GM18907 (cell line): Measurements from ENCODE around the gene HDAC9.
A peak's percentile ranks its signal among the peaks of the same experiment; 100 is the strongest.

Experiments used
- ATAC-seq: cut with Tn5 transposase; IDR thresholded peaks from one replicate; pipeline ENCODE4 v1.9.1; 2021; ENCODE audit warnings: mild to moderate bottlenecking, moderate library complexity; ENCODE audit not compliant: unreplicated experiment

The HDAC9 gene

DNA sequence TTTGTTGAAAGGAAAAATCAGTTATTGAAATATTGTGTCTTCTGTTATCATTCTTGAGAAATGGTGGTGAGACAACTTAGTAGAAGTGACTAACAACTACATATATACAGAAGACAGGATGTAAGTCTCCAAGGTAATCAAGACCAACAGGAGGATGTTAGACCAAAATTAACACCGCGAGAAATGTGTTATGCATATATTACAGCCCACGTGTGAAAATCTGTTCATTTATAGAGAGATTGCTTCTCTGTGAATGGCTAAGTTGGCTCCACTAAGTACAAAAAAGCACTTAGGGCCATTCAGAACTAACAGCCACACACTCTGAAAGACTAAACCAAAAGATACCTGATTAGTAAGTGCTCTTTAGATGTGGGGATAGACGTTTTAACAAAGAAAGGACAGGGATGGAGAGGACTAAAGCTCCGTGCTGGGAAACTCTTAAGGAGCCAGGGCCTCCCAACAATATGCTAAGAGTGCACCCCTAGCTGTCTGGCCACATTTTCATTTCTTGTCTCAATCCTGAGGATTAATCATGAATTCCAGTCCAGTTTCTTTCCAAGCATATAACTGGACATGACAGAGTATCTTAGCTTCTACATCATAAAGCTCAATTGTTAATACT is 26.5 kb downstream of the HDAC9 start:
- ATAC-seq, result peak; percentile 68

DNA sequence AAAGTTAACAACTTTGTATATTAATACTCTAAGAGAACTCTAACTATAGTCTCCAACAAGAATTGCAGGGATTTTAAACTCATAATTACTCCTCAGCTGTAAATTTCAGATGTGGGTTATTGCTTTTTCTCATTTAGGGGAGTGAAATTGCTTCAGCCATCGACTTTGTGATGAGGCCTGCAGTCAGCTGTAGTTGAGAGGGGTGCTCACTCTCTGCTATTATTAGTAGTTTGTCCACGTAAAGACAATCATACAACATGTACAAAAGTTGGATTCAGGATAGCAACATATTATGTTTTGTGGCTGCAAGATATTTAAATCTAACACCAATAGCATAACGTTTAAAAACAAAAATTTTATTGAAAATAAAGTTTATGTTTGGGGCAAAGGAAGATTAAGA is 28.7 kb downstream of the HDAC9 start:
- no peak for ATAC-seq

DNA sequence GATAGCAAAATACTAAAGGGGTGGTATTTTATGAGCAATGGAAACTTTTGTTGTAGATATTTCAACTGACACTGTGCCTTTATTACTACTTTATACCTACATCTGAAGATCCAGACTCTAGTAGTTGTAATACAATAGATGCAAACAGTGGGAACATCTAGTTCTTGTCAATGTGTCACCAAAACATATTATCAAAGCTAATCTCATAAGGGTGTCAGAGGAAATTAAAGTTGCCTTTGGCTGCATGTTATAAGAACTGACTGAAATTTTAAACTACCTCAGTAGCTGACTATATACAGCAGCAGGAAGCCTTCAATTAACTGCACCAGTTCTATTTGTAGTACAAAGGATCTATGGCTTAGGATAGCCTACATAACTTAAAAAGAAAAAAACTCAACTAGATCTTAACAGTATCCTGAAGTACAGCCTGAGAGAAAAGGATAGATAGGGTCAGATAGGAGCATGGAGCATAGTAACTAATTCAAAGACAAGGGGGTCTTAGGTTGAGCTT is 30.9 kb downstream of the HDAC9 start:
- ATAC-seq, result no peak

DNA sequence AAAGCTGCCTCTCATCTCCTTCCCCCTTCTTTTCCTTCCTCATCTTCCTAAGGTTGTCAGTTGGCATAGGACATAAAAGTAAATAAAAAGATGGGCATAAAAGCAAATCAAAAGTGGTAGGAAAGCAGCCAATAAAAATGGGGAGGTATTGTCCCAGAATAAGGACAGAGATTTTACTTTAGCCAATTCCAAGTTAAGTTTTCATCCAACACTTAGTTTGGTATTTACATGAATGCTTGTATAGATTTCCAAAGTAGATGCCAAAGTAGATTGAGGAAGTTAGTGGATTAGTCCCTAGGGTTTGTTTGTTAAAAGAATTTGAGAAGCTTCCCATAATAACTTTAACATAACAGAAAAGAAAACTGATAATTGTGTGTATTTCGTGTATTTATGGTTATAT is 33.7 kb downstream of the HDAC9 start:
- no peak for ATAC-seq

DNA sequence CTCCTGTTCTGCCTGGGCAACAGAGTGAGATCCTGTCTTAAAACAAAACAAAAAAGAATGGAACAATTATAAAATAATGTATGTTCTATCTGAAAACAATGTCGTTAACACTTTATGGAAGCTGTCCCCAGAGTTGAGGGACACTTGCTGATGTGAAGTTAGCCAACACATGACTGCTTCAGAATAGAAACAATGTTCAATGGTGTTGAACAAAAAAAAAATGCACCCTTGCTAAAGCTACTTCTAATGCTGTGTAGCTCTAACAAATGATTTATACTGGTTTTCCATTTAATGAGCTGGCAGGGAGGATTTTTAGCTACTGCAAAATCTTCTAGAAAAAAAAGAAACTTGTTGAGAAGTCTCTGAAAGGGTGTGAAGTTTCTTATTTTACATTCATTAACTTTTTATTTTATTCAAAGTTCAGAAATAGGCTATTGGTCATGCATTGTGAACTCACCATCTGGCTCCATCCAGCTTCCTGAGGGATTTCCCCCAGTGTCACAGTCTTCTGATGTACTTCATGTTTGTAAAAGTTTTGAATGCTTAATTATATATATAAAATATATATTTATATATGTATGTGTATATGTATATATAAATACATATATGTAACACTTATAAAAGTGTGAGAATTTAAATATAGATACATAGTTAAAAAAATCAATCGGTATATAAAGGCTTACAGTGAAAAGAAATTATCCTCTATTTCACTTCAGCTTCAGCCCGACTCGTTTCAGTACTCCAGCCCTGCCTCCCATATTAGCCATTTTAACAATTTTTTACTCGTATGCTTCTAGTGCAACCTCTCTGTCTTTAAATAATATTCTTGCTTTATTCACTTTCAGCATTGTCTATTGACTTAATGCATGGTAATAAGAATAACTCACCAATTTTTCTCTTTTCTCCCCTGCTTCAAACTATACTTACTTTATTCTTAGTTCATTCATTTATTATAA is 35.0 kb downstream of the HDAC9 start:
- peak; percentile 82 for ATAC-seq

DNA sequence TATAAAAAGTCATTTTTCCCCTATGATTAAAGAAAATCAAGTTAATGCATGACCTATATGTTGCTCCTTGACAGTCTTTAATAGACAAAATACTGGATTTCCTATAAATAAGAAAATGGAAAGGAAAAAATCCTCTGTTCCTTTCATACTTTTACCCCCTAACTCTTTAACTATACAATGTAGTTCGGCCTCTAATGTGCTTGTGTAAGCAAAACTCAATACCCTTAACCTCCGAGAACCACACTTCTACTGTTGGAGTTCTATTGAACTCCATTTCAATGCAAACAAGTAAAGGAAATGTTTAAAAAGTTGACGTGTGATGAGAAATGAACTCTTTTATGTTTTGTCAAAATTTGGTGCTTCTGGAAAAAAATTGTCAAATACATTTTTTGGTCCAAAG is 36.0 kb downstream of the HDAC9 start:
- no peak for ATAC-seq

DNA sequence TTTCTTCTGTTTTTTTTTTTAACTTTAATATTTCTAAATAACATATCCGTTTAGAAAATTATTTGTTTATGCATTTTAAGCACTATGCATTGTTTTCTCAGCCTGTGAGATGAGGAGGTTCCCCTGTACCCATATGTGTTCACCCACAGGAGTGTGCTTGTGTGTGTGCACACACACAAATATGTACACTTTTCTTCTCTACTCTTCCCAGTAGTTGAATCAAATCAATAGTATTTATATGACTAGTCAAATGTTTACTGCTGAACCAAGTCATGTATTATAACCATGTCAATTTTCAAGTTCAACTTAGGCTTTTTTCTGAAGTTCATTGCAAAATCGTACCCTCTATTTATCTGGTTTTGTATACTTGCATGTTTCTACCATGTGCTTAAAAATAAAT is 37.3 kb downstream of the HDAC9 start:
- peak; percentile 36 for ATAC-seq

DNA sequence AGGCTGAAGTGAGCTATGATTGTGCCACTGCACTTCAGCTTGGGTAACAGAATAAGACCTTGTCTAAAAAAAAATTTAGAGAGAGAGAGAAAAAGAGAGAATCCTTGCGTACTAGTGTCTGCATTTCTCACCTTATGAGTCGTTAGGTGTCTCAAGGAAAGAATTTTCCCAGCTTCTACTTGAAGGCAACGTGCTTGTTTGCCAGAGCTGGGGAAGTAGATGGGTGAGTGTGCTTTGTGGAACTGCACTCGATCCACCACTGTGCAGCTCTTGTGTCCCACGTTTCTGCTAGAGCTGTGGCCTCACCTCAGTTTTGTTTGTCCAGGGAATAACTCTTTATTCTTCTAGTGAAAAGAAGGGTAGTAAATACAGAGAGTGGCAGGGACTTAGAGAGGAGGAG is 38.9 kb downstream of the HDAC9 start:
- no peak for ATAC-seq

DNA sequence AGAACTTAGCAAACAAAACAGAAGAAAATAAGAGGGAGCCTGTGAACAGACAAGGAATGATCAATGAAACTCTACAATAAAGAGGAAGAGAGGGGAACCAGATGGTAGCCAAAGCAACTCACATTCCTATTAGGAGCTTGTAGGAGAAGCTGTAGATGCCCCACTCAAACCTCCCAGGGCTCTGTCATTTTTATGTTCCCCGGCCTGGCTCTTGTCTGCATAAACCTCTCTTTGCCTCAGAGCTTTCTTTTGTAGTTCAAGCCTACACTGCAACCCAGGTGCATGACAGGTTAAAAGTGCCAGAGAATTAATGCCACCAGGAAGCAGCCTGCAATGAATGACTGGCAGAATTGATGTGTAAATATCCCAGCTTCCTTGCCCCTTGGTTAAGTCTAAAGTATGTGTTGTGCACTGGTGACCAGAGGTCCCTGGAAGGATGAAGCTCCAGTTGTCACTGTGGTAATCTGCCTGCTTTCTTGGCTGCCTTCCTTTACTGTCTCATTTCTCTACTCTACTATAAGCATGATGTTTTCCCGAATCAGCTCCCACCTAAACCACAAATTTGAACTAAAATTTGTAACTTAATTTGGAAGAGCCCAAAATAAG is 40.4 kb downstream of the HDAC9 start:
- ATAC-seq, result no peak

DNA sequence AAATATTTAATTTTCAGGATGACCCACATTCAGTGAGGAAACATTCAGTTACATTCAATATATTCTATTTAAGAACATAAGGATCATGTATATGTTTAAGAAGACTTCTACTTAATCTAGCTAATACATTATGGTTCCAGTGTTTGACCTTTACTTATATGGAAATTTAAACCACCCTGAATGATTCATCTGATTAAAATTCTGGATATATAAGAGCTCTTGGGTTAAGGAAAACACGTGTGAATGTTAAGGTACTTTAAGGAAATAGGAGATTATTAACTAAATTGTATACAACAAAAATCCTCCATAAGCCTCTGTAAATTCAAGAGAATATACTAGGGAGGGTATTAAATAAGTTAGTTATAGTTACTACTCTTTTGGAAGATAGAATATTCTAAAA is 40.9 kb downstream of the HDAC9 start:
- ATAC-seq, result no peak

DNA sequence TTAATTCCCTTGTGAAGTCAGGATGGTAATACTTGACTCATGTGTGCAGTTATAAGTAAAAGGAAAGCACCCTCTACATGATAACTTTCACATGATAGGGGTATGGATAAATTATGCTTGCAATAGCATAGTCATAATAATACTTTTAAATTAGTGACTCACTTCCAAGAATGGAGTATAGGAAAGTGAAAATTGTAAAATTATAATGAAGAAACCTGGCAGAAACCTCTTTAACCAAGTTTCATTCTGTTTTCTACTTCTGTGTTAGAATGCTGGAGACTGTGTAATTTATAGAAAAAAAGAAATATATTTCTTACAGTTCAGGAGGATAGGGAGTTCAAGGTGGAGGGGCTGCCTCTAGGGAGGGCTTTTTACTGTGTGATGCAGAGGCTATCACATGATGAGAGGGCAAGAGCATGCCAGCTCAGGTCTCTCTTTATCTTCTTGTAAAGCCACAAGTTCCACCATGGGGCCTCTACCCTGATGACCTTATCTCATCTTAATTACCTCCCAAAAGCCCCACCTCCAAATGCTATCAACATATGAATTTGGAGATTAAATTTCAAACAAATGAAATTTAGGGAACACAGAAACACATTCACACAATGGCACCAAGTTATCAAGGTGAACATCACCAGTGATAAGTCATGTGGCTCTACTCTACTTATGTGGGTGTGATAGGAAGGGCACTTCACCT is 43.2 kb downstream of the HDAC9 start:
- peak; percentile 75 for ATAC-seq

DNA sequence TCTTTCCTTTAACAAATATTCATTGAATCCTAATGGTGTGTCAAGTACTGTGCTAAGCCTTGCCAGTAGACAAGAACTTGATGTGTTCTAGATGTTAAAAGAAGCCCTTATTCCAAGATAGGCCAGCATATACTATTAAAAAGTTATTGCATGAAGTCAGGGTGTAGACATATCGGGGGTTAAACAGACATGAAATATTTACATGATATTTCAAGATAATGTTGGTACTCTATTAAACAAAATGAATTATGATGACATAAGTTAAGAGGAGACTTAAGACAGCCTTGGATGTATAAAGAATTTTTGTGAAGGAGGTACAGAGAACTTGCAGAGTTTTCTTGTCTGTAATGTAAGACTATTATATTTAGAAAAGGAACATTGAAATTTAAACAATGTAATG is 44.8 kb downstream of the HDAC9 start:
- no peak for ATAC-seq

DNA sequence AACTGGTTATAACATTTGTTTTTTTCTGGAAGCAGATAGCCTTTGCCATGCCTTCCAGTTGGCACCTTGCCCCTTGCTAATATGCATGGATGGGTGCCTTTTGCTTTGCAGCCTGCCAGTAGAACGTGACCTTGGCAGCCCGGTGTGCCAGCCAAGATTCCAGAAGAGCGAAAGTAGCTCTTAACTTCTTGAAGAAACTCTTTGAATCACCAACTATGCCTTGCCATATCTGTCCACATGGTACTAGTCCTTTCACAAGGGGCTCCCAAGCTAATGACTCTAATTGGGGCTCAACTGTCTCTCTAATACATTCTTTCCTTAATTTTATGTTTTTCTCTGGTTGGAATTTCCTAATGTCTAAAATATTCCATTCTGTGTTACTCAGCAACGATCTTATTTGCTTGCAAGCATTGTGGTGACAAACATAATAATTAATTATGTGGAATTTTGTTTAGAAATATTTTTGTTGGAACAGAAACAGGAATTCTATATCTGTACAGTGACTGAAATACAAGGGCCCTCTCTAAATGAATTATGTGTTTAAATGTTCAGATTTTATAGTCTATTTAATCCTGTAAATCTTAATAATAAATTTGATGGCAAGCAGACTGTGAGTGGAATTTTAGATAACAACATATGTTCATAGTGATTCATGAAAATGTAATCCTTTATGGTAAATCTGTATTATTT is 45.8 kb downstream of the HDAC9 start:
- ATAC-seq, result no peak

DNA sequence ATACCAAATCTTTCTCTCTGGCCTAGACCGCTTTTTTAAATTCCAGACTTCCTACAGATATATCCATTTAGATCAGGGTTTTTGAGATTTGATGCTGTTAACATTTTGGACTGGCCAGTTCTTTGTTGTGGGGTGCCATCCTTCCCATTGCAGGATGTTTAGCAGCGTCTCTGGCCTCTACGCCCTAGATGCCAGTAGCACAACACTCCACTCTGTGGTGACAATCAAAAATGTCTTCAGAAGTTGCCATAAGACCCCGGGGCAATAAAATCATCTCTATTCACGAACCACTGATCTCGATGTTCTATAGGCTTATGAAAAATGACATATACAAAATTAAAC is 46.3 kb downstream of the HDAC9 start:
- no peak for ATAC-seq

DNA sequence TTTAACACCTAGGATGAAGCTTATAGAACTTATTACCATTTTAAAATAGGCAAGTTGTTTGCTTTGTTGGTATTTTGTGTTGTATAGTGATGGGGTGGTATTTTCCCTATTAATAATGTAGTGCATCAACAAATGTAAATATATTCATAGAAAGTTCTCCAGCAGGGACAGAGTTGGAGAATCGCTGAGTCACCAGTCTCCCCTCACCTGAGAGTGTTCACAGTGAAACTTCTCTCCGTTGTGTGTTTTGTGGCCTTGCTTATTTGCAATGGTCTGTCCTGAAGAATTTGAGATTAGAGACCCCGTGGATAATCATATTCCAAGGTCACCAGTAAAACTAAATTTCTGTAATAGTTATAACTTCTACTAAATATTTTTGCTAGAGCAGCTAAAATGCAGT is 51.0 kb downstream of the HDAC9 start:
- no peak for ATAC-seq

DNA sequence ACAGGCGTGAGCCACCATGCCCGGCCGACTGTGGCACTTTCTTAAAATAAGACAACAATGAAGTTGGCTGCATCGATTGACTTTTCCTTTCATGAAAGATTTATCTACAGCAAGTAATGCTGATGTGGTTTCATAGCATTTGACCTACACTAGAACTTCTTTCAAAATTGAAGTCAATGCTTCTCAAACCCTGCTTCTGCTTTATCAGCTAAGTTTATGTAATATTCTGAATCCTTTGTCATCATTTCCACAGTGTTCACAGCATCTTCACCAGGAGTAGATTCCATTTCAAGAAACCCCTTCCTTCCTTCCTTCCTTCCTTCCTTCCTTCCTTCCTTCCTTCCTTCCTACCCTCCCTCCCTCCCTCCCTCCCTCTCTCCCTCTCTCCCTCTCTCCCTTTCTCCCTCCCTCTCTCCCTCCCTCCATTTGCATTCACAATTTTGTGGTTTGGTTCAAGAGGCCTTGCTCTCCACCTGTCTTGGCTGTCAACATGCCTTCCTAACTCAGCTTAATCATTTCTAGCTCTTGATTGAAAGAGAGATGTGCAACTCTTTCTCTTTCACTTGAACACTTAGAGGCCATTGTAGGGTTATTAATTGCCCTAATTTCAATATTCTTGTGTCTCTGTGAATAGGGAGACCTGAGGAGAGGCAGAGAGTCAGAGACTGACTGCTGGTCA is 52.1 kb downstream of the HDAC9 start:
- peak; percentile 87 for ATAC-seq

DNA sequence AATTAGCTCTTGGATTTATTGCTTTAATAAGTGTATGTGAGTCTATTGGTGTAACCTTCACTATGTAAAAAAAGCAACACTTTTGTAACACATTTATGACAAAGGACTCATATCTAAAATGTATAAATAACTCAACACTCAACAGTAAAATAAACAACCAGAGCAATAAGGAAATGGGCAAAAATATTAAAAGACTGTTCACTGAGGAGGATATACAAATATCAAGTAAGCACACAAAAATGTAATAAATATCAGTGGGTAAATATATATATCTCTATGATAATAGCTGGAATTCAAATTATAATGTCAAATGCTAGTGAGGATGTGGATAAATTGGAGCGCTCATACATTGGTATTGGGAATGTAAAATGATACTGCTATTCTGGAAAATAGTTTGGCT is 53.0 kb downstream of the HDAC9 start:
- no peak for ATAC-seq

DNA sequence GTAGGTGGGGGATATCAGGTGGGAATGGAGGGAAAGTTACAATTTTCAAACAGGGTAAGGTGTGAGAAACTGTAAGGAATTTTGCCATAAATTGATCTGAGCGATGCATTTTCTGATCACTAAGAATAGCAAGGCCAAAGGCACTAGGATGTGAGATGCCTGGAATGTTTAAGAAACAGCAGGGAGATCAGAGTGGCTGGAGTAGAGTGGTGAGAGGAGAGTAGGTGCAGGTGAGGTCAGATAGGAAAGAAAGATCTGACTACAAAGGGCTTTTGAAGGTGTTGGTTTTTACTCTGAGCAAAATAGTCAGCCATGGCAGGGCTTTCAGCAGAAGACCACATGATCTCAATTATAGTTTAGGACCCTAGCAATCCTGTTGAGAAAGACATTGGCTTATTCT is 55.0 kb downstream of the HDAC9 start:
- ATAC-seq, result no peak

DNA sequence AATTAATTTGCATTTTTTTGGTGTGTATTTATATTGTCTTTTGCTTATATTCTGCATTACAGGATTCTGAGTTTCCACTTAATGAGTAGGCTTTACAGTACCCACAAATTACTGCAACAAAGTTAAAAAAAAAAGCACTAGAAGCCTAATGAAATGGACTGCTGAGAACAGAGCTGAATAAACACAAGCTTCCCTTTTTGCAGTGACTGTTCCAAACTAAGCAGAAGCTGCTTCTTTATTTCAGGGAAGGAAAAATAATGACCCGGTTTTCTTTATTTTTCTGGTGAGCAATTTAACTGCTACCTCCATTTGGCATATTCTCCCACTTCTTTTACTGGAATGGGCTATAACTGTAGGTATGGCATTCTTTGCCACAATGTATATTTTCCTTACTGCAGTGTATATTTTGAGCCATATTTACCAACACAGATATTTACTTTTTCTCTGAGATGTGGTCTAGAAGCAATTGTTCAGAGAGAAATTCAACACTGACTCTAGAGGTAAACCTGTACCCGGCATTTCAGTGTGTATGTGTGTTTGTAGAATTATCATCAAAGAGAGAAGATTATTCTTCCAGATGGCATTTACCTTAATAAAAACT is 56.9 kb downstream of the HDAC9 start:
- ATAC-seq, result no peak
